ENCODE results near the gene ASB6. TPM values are rescaled to one million over a fixed set of nuclear protein-coding genes. Genes with fewer than 3 reads are reported as not detected.

Gene ASB6, protein sequence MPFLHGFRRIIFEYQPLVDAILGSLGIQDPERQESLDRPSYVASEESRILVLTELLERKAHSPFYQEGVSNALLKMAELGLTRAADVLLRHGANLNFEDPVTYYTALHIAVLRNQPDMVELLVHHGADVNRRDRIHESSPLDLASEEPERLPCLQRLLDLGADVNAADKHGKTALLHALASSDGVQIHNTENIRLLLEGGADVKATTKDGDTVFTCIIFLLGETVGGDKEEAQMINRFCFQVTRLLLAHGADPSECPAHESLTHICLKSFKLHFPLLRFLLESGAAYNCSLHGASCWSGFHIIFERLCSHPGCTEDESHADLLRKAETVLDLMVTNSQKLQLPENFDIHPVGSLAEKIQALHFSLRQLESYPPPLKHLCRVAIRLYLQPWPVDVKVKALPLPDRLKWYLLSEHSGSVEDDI
- 11.8 TPM for polyA plus RNA-seq (2013, experiment 1 of 2)
- polyA plus RNA-seq (2013, experiment 2 of 2), result 11.2 TPM

DNA sequence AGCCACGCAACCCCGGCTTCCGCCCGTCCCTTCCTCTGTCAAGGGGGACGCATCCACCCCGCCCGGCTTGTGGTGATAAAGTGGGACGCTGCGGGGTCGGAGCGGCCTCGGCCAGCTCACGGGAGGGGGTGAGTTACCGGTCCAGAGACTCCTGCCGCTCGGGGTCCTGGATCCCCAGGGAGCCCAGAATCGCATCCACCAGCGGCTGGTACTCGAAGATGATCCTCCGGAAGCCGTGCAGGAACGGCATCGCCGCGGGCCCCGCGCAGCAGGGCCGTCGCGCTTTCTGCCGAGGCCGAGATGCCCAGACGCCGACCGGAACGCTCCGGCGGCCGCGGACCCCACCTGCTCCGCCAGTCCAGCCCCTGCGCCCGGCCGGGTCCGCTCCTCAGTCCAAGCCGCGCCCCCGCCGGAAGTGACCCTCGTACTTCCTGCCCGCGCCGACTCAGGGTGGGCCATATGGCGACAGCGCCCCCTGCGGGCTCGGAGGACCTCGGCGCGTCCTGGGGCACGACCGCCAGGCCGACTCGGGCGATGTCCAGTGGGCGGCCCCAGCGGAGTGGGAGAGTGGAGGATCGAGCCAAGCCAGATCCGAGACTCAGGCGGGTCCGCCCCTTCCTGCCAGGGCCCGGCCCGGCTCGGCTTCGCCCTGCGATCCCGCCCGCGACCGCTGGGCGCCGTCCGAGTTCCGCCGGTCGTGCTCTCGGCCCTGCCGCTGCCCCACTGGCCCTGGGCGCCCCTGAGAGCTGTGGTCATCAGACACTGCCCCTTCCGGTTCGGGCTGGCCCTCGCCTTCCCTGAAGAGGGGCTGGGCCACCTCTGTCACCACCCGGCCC lies at the start of gene ASB6:
TSS of gene ASB6 (minus strand) at position 402 of the 836 bp plus-strand sequence. CDS start at position 250, 152 bp downstream.
- H3K79me2 ChIP-seq (ENCODE audit: control insufficient read depth, insufficient read depth, low read length), result peaks cover 13% of the 10 kb centered on the region
- no CpG with 5 or more reads among the region's 93 CpGs for WGBS (ENCODE audit: extremely low coverage, insufficient coverage, low lambda C conversion rate)
- no peak within 1 kb of the TSS for H3K23ac ChIP-seq (ENCODE audit: low read length)
- H4K5ac ChIP-seq (ENCODE audit: low read length), result no peak within 1 kb of the TSS
- H2AK5ac ChIP-seq (ENCODE audit: low read length), result no peak within 1 kb of the TSS
- peaks cover 13% of the 10 kb centered on the region for H3K79me1 ChIP-seq (ENCODE audit: low read length)
- H3K27me3 ChIP-seq (ENCODE audit: insufficient read depth, low read length, poor library complexity), result no peaks in the 10 kb centered on the region
- H2BK5ac ChIP-seq (ENCODE audit: low read length), result no peak within 1 kb of the TSS
- H3K4me3 ChIP-seq (ENCODE audit: low read length), result peak within 1 kb of the TSS; percentile 93
- no peak within 1 kb of the TSS for H3K27ac ChIP-seq (ENCODE audit: low read depth, low read length)
- H3K4ac ChIP-seq (ENCODE audit: low read depth, low read length), result no peak within 1 kb of the TSS
- peak; percentile 98 for DNase-seq
- H3K4me2 ChIP-seq (ENCODE audit: low read length), result peak within 1 kb of the TSS; percentile 88
- H3K56ac ChIP-seq (ENCODE audit: low read length), result peak within 1 kb of the TSS; percentile 92
- H2BK120ac ChIP-seq (ENCODE audit: low read depth, low read length), result no peak within 1 kb of the TSS
- H4K8ac ChIP-seq (ENCODE audit: low read depth, low read length), result no peak within 1 kb of the TSS
- H3K9ac ChIP-seq (ENCODE audit: low read length), result peak within 1 kb of the TSS; percentile 89
- no peak within 1 kb of the TSS for H3K18ac ChIP-seq (ENCODE audit: low read length)
- H3K36me3 ChIP-seq (ENCODE audit: control insufficient read depth, insufficient read depth, low read length), result peaks cover 6% of the 10 kb centered on the region
- peaks cover 3% of the 10 kb centered on the region for H3K4me1 ChIP-seq (ENCODE audit: control insufficient read depth, low read depth, low read length)
- no peak within 1 kb of the TSS for H2BK15ac ChIP-seq (replicated peaks; ENCODE audit: low read depth)

DNA sequence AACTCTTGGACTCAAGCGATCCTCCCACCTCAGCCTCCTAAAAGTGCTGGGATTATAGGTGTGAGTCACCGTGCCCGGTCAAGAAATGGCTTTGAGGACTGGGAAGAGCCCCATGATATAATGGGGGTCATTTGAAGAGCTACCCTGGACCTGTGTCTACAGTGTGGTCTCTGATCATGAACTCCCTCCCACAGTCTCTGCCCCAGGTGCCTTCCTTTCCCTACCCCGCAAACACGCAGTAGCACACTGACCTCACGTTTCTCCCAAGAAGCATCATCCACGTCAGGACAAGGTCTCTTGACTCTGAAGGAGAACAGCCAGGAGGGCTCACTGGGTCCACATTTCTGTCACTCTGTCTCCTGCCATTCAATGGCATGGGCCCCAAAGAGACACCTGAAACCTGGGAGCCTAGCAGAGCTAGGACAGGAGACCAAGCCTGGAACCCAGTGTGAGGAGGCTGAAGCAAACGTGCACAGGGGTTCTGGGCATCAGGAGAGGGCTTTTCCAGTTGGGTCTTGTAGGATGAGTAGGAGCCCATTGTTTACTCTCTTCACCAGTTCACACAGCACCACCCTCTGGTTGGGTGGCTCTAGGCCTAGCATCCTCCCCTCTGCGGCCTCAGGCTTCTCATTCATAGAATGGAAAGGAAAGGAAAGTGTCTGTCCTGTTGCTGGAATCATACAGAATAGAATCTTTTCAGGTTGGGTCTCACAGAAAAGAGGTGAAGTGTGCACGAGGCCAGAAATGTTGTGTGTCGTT lies 46.5 kb upstream of the ASB6 start:
- Histone ChIP-seq H2AK5ac (ENCODE audit: low read length) (no peak overlapping the region), H3K4me2 (ENCODE audit: low read length) (no peak overlapping the region)

DNA sequence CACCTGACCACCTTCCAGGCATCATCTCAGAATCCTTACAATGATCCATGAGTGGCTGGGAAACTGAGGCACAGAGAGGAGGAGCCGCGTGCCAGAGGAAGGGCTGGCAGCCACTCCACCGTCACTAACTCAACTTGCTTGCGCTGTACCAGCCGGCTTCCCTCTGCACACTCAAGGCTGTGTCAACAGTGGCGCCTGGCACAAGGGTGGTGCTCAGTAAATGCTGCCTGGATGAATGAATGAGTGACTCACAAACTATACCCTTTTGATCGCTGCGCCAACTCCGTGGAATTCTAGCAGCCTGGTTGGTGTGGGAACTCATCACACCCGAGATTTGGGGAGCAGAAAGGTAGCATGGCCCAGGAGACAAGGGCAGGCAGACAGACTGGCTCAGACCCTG lies 45.4 kb upstream of the ASB6 start:
- Histone ChIP-seq H3K18ac (ENCODE audit: low read length) (no peak overlapping the region), H4K5ac (ENCODE audit: low read length) (no peak overlapping the region), H3K4ac (ENCODE audit: low read depth, low read length) (no peak overlapping the region), H3K56ac (ENCODE audit: low read length) (no peak overlapping the region), H2BK5ac (ENCODE audit: low read length) (no peak overlapping the region), H3K79me2 (ENCODE audit: control insufficient read depth, insufficient read depth, low read length) (no peaks in the 10 kb centered on the region), H3K27ac (ENCODE audit: low read depth, low read length) (no peak overlapping the region), H4K8ac (ENCODE audit: low read depth, low read length) (no peak overlapping the region), H3K4me2 (ENCODE audit: low read length) (no peak overlapping the region), H2BK120ac (ENCODE audit: low read depth, low read length) (no peak overlapping the region), H3K23ac (ENCODE audit: low read length) (no peak overlapping the region), H3K4me3 (ENCODE audit: low read length) (no peak overlapping the region), H2BK15ac (replicated peaks; ENCODE audit: low read depth) (no peak overlapping the region), H3K79me1 (ENCODE audit: low read length) (no peaks in the 10 kb centered on the region), H3K27me3 (ENCODE audit: insufficient read depth, low read length, poor library complexity) (no peaks in the 10 kb centered on the region), H3K4me1 (ENCODE audit: control insufficient read depth, low read depth, low read length) (no peaks in the 10 kb centered on the region), H3K9ac (ENCODE audit: low read length) (no peak overlapping the region), H2AK5ac (ENCODE audit: low read length) (no peak overlapping the region), H3K36me3 (ENCODE audit: control insufficient read depth, insufficient read depth, low read length) (no peaks in the 10 kb centered on the region)
- no peak for DNase-seq
- no CpG with 5 or more reads among the region's 10 CpGs for WGBS (ENCODE audit: extremely low coverage, insufficient coverage, low lambda C conversion rate)

More for the DNA sequence above, 46.5 kb upstream of the ASB6 start:
- H3K27ac ChIP-seq (ENCODE audit: low read depth, low read length), result no peak overlapping the region
- H2BK15ac ChIP-seq (replicated peaks; ENCODE audit: low read depth), result no peak overlapping the region
- H3K79me1 ChIP-seq (ENCODE audit: low read length), result no peaks in the 10 kb centered on the region
- H3K36me3 ChIP-seq (ENCODE audit: control insufficient read depth, insufficient read depth, low read length), result no peaks in the 10 kb centered on the region
- WGBS (ENCODE audit: extremely low coverage, insufficient coverage, low lambda C conversion rate), result no CpG with 5 or more reads among the region's 11 CpGs
- H3K4me3 ChIP-seq (ENCODE audit: low read length), result no peak overlapping the region
- no peak overlapping the region for H3K23ac ChIP-seq (ENCODE audit: low read length)
- H3K4ac ChIP-seq (ENCODE audit: low read depth, low read length), result no peak overlapping the region
- no peaks in the 10 kb centered on the region for H3K4me1 ChIP-seq (ENCODE audit: control insufficient read depth, low read depth, low read length)
- no peak overlapping the region for H3K9ac ChIP-seq (ENCODE audit: low read length)
- no peak overlapping the region for H4K5ac ChIP-seq (ENCODE audit: low read length)
- H3K56ac ChIP-seq (ENCODE audit: low read length), result no peak overlapping the region
- H2BK5ac ChIP-seq (ENCODE audit: low read length), result no peak overlapping the region
- H3K27me3 ChIP-seq (ENCODE audit: insufficient read depth, low read length, poor library complexity), result no peaks in the 10 kb centered on the region
- no peak overlapping the region for H4K8ac ChIP-seq (ENCODE audit: low read depth, low read length)
- H2BK120ac ChIP-seq (ENCODE audit: low read depth, low read length), result no peak overlapping the region
- DNase-seq, result no peak
- H3K18ac ChIP-seq (ENCODE audit: low read length), result no peak overlapping the region
- H3K79me2 ChIP-seq (ENCODE audit: control insufficient read depth, insufficient read depth, low read length), result no peaks in the 10 kb centered on the region

DNA sequence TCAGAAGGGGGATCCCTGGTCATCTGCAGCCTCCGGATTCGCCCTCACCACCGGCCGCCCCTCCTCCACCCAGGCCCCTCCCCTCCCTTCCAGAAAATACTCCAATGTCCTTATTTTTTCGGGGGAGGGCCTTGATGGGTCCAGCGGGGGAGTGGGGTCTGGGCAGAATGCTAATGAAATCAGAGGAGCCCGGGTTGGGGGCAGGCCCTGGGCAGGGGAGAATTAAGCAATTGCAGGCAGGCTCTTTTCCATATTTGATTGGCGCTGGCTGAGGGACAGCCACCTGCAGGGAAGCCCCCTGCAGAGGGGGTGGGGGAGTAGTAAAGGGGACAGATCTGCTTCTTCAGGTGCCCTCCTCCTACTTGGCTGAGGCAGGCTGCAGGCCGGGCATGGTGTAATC lies 44.8 kb upstream of the ASB6 start:
- Histone ChIP-seq H3K56ac (ENCODE audit: low read length) (no peak overlapping the region), H3K4me1 (ENCODE audit: control insufficient read depth, low read depth, low read length) (no peaks in the 10 kb centered on the region), H3K9ac (ENCODE audit: low read length) (no peak overlapping the region), H3K18ac (ENCODE audit: low read length) (no peak overlapping the region), H3K27ac (ENCODE audit: low read depth, low read length) (no peak overlapping the region), H3K4me2 (ENCODE audit: low read length) (no peak overlapping the region), H3K23ac (ENCODE audit: low read length) (no peak overlapping the region), H3K27me3 (ENCODE audit: insufficient read depth, low read length, poor library complexity) (no peaks in the 10 kb centered on the region), H2AK5ac (ENCODE audit: low read length) (no peak overlapping the region), H4K5ac (ENCODE audit: low read length) (no peak overlapping the region), H2BK120ac (ENCODE audit: low read depth, low read length) (no peak overlapping the region), H3K4ac (ENCODE audit: low read depth, low read length) (no peak overlapping the region), H3K4me3 (ENCODE audit: low read length) (no peak overlapping the region), H3K79me1 (ENCODE audit: low read length) (no peaks in the 10 kb centered on the region), H4K8ac (ENCODE audit: low read depth, low read length) (no peak overlapping the region), H2BK15ac (replicated peaks; ENCODE audit: low read depth) (no peak overlapping the region), H3K36me3 (ENCODE audit: control insufficient read depth, insufficient read depth, low read length) (no peaks in the 10 kb centered on the region), H2BK5ac (ENCODE audit: low read length) (no peak overlapping the region), H3K79me2 (ENCODE audit: control insufficient read depth, insufficient read depth, low read length) (no peaks in the 10 kb centered on the region)
- no peak for DNase-seq
- WGBS (ENCODE audit: extremely low coverage, insufficient coverage, low lambda C conversion rate), result no CpG with 5 or more reads among the region's 9 CpGs

DNA sequence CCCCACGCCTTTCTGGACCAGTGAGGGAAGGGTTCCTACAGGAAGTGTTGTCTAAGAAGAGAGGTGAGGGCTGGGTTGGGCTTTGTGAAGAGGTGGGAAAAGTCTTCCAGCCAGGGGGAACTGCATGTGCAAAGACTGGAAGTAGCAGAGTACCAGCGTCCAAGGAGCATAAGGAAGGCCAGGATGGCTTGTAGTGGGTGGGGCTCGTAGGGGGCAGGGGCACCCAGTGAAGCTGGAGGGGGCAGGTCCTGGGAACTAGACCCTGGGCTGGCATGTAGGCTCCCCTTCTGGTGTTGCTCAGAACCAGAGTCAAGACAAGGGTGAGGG lies 43.9 kb upstream of the ASB6 start:
- H3K23ac ChIP-seq (ENCODE audit: low read length), result no peak overlapping the region
- H3K27me3 ChIP-seq (ENCODE audit: insufficient read depth, low read length, poor library complexity), result no peaks in the 10 kb centered on the region
- no peak overlapping the region for H3K4me2 ChIP-seq (ENCODE audit: low read length)
- H3K79me2 ChIP-seq (ENCODE audit: control insufficient read depth, insufficient read depth, low read length), result no peaks in the 10 kb centered on the region
- H3K27ac ChIP-seq (ENCODE audit: low read depth, low read length), result no peak overlapping the region
- no peak overlapping the region for H2AK5ac ChIP-seq (ENCODE audit: low read length)
- no CpG with 5 or more reads among the region's 3 CpGs for WGBS (ENCODE audit: extremely low coverage, insufficient coverage, low lambda C conversion rate)
- no peak overlapping the region for H3K4ac ChIP-seq (ENCODE audit: low read depth, low read length)
- H2BK5ac ChIP-seq (ENCODE audit: low read length), result no peak overlapping the region
- H3K4me3 ChIP-seq (ENCODE audit: low read length), result no peak overlapping the region
- no peak overlapping the region for H3K56ac ChIP-seq (ENCODE audit: low read length)
- H4K5ac ChIP-seq (ENCODE audit: low read length), result no peak overlapping the region
- no peak overlapping the region for H2BK15ac ChIP-seq (replicated peaks; ENCODE audit: low read depth)
- no peaks in the 10 kb centered on the region for H3K4me1 ChIP-seq (ENCODE audit: control insufficient read depth, low read depth, low read length)
- H4K8ac ChIP-seq (ENCODE audit: low read depth, low read length), result no peak overlapping the region
- H3K18ac ChIP-seq (ENCODE audit: low read length), result no peak overlapping the region
- H3K9ac ChIP-seq (ENCODE audit: low read length), result no peak overlapping the region
- H3K36me3 ChIP-seq (ENCODE audit: control insufficient read depth, insufficient read depth, low read length), result no peaks in the 10 kb centered on the region
- no peak overlapping the region for H2BK120ac ChIP-seq (ENCODE audit: low read depth, low read length)
- no peak for DNase-seq
- H3K79me1 ChIP-seq (ENCODE audit: low read length), result no peaks in the 10 kb centered on the region

Data from mesendoderm (in vitro differentiated cells).